GM06990 (cell line): ENCODE results near the gene PTTG1IP.
"Not testable (repeated sequence)": the region's sequence is repeated elsewhere in the genome, so short reads cannot be mapped to it uniquely, and the experiment has no call there.

ENCODE experiments used
- DNase-seq: peaks from one replicate; pipeline ENCODE4 v3.0.0-alpha.2; 2011; ENCODE audit not compliant: insufficient read length; ENCODE audit errors: extremely low read depth
- H3K27me3 ChIP-seq: replicated peaks from 2 replicates; pipeline ENCODE4 v1.6.0; 2011; ENCODE audit warnings: low read length; ENCODE audit not compliant: control insufficient read depth, insufficient read depth
- H3K36me3 ChIP-seq: 2 replicates; pipeline ENCODE4 v1.5.1; 2011; ENCODE audit warnings: low read length; ENCODE audit not compliant: control insufficient read depth, insufficient read depth
- H3K4me3 ChIP-seq: replicated peaks from 2 replicates; pipeline ENCODE4 v1.5.1; 2011; ENCODE audit warnings: low read depth, mild to moderate bottlenecking, control low read depth, low read length
- CTCF ChIP-seq: IDR thresholded peaks from 2 replicates; pipeline ENCODE4 v1.5.1; 2011; ENCODE audit warnings: low read length, control low read depth, mild to moderate bottlenecking, inconsistent platforms; ENCODE audit not compliant: insufficient read depth, poor library complexity, severe bottlenecking

The PTTG1IP gene

DNA sequence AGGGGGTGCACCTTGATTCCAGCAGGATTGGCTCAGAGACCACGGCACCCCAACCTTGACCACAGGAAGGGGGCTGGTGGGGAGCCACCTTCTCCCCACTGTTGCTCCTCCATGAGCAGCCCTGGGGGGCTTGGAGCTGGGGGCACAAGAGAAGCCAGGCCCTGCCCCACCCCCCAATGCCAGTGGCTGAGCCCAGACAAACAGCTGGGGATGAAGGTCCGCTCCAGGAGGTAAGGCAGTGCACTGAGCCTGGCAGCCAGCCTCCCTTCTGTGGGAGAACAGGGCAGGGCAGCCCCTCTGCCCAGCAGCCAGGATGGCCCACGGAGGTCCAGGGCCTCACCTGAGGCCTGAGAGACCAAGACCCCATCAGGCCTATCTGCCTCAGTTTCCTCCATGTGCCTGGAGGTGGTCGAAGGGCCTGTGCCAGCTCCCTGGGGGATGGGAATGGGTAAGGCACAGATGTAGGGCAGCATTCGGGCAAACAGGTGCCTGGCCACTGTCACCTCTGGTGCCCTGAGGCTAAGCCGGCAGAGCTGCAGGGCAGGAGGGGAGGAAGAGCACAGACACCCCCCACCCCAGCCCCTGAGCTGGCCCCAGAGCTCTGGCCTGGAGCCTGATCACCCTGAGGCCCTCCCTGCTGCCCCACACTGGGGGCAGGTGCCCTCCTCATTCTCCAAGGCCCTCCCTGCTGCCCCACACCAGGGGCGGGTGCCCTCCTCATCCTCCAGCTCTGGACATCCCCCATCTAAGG, 40.1 kb upstream of the PTTG1IP start:
- DNase-seq = no peak
- H3K36me3 ChIP-seq = peaks cover 13% of the 10 kb centered on the region
- no peak for TF ChIP-seq CTCF
- H3K27me3 ChIP-seq = no peaks in the 10 kb centered on the region
- no peak overlapping the region; the same call in 1 of the 2 replicates for H3K4me3 ChIP-seq

DNA sequence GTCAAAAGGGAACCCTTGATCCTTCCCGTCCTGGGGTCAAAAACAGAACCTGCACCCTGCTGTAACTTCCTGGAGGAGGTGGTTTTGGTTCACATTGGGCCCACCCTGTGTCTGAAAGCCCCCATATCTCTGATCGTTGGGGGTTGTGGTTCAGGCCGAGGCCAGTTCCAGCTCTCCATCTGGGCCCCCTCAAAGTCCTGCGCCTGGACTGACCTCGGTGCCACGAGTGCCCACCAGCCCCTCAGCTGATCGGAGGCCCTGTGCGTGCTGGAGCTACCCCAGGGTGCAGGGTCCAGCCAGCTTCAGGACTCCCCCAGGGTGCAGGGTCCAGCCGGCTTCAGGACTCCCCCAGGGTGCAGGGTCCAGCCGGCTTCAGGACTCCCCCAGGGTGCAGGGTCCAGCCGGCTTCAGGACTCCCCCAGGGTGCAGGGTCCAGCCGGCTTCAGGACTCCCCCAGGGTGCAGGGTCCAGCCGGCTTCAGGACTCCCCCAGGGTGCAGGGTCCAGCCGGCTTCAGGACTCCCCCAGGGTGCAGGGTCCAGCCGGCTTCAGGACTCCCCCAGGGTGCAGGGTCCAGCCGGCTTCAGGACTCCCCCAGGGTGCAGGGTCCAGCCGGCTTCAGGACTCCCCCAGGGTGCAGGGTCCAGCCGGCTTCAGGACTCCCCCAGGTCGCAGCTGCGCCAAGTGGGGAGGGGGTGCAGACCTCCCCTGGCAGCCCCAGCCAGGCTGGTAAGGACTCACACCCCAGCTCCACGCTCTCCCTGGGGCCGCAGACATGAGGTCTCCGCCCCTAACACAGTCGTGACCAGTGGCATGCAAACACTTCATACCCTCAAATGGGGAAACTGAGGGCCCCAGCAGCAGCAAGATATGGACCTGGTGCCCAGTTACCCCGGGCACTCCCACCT, 39.3 kb upstream of the PTTG1IP start:
- DNase-seq, H3K27me3 ChIP-seq, H3K4me3 ChIP-seq: not testable (repeated sequence)
- peaks cover 11% of the 10 kb centered on the region for H3K36me3 ChIP-seq

DNA sequence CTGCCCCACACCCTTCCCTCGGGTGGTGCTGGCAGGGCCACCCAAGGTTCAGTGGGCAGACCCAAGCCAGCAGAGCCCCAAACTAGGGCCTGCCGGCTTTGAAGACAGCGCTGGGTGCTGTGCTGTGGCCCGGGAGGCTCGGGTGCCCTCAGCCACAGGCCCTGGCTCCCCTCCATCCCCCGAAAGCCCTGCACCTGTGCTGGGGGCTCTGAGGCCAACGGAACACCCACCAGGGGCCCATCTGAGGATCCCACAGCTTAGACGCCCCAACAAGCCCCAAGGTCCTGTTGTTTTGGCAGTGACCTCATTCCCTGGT, 38.6 kb upstream of the PTTG1IP start:
- no peak for DNase-seq
- no peak for TF ChIP-seq CTCF
- Histone ChIP-seq H3K4me3 (no peak overlapping the region), H3K27me3 (no peaks in the 10 kb centered on the region), H3K36me3 (peaks cover 13% of the 10 kb centered on the region)

DNA sequence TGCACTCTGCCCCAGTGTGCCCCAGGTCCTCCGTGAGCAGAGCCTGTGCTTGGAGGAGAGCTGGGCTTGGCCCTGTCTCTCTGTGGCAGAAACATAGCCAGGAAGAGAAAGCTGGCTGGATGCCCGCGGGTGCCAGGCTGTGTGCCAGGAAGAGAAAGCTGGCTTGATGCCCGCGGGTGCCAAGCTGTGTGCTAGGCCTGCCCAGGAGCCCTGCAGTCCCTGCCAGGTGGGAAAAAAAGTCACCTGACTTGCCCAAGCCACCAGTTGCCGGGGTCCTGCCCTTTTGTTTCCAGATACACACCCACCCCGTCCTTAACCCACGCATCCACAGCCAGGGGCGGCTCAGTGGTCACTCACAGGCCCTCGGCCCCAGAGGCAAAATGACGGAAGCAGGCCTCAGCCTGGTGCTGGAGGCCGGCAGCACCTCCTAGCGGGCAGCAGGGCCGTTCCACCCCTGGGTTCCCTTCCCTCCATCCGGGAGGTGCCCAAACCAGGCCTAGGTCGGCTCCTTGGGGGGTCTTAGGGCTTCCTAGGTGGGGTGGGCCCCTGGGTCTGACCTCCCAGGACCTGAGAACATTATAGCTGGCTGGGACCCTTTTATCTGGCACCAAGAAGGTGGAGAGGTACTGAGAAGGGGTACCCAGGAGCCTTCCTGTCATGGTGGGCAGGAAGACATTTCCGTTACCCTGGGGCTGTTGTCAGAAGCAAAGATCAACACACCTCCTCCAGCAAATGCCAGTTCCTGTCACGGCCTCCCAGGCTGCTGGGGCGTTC, 38.1 kb upstream of the PTTG1IP start:
- Histone ChIP-seq H3K36me3 (peaks cover 13% of the 10 kb centered on the region), H3K27me3 (no peaks in the 10 kb centered on the region), H3K4me3 (no peak overlapping the region)
- TF ChIP-seq CTCF = no peak
- DNase-seq = no peak

DNA sequence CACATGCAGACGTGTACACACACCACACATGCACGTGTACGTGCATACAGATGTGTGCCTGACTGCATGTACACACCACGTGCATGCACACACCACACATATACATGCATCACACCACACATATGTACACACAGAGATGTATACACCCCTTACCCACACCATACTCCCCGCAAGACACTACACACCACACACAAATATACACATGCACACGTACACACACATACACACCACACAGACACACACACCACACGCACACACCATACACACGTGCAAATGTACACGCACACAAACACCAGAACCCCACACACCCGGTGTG, 37.5 kb upstream of the PTTG1IP start:
- H3K27me3 ChIP-seq = no peaks in the 10 kb centered on the region

More for the DNA sequence above, 37.5 kb upstream of the PTTG1IP start:
- DNase-seq = no peak
- Histone ChIP-seq H3K4me3 (no peak overlapping the region), H3K36me3 (peaks cover 13% of the 10 kb centered on the region)
- no peak for TF ChIP-seq CTCF
